Endothelial cell of umbilical vein (primary cell): ENCODE results near the gene CFLAR. TPM values are rescaled to one million over a fixed set of nuclear protein-coding genes. Genes with fewer than 3 reads are reported as not detected.

ENCODE experiments used
- BruUV-seq: library from RNA; stranded (reverse); fragments of 400-500 nt; replicated peaks from 2 replicates; lab custom pipeline; 2021; lab: Mats Ljungman, UMichigan
- CTCF ChIA-PET: fragments of 300-600, 350-600 bp; sonication (Branson Sonifier 250); formaldehyde crosslinking; loops from one replicate; lab custom pipeline; 2021; ENCODE audit warnings: antibody characterized with exemption, inconsistent platforms; lab: Charles Lee
- POLR2A ChIA-PET: fragments of 300-600, 350-600 bp; sonication (Branson Sonifier 250); formaldehyde crosslinking; loops from one replicate; lab custom pipeline; 2021; ENCODE audit warnings: antibody characterized with exemption, inconsistent platforms; lab: Charles Lee
- DNase-seq: peaks from one replicate; pipeline ENCODE4 v3.0.0-alpha.2; 2011; ENCODE audit warnings: low read depth, low spot score
- FAIRE-seq: peaks from 2 replicates; lab custom pipeline; 2011; peaks lifted over from hg19 to GRCh38; lab: Jason Lieb, UNC
- H2AFZ ChIP-seq: 2 replicates; pipeline ENCODE4 v1.6.0; 2012; ENCODE audit warnings: low read depth, low read length, control low read depth, inconsistent platforms
- H3K27ac ChIP-seq: 2 replicates; pipeline ENCODE4 v1.5.1; 2011; ENCODE audit warnings: low read depth, mild to moderate bottlenecking, control low read depth, low read length, moderate library complexity; ENCODE audit not compliant: insufficient read depth
- H3K27me3 ChIP-seq, 2 experiments: 2 replicates each; pipeline versions ENCODE4 v1.6.0 to v1.6.1; 2011; ENCODE audit warnings: low read length in 2 of 2, mixed read lengths in 1 of 2; ENCODE audit not compliant: control insufficient read depth in 2 of 2, insufficient read depth in 2 of 2
- H3K36me3 ChIP-seq, 2 experiments: 2 replicates in 1 of 2; 3 replicates in 1 of 2; pipeline ENCODE4 v1.5.1; 2011; ENCODE audit warnings: low read length in 2 of 2, mild to moderate bottlenecking in 1 of 2, moderate library complexity in 1 of 2; ENCODE audit not compliant: control insufficient read depth in 2 of 2, insufficient read depth in 2 of 2; ENCODE audit errors: extremely low read depth in 1 of 2
- H3K4me1 ChIP-seq: 3 replicates; pipeline ENCODE4 v1.5.1; 2011; ENCODE audit warnings: mild to moderate bottlenecking, low read length; ENCODE audit not compliant: control insufficient read depth, insufficient read depth; ENCODE audit errors: extremely low read depth
- H3K4me2 ChIP-seq: 2 replicates; pipeline ENCODE4 v1.6.1; 2011; ENCODE audit warnings: low read length, control low read depth, mixed read lengths; ENCODE audit not compliant: insufficient read depth
- H3K4me3 ChIP-seq, 3 experiments: fragments of 200-600 bp in 1 of 3; sonication (generic), shearing (Covaris generic) in 1 of 3; replicated peaks in 1 of 3; 2 replicates each; pipeline ENCODE4 v1.5.1; 2011 to 2016; ENCODE audit warnings: control low read depth in 3 of 3, low read length in 3 of 3, mild to moderate bottlenecking in 2 of 3, inconsistent platforms in 1 of 3, low read depth in 1 of 3, moderate library complexity in 1 of 3; ENCODE audit not compliant: insufficient read depth in 1 of 3
- H3K79me2 ChIP-seq: 2 replicates; pipeline ENCODE4 v1.6.0; 2012; ENCODE audit warnings: low read length, inconsistent platforms; ENCODE audit not compliant: control insufficient read depth, insufficient read depth
- H3K9ac ChIP-seq: replicated peaks from 2 replicates; pipeline ENCODE3; 2011; ENCODE audit warnings: low read length, control low read depth; ENCODE audit not compliant: insufficient read depth; ENCODE audit errors: extremely low read depth
- H3K9me1 ChIP-seq: replicated peaks from 3 replicates; pipeline ENCODE4 v1.6.0; 2011; ENCODE audit warnings: mild to moderate bottlenecking, low read length; ENCODE audit not compliant: control insufficient read depth, insufficient read depth; ENCODE audit errors: extremely low read depth
- H3K9me3 ChIP-seq: replicated peaks from 2 replicates; pipeline ENCODE4 v1.5.1; 2012; ENCODE audit warnings: low read length, inconsistent platforms; ENCODE audit not compliant: control insufficient read depth, insufficient read depth
- H4K20me1 ChIP-seq: replicated peaks from 2 replicates; pipeline ENCODE3; 2011; ENCODE audit warnings: mild to moderate bottlenecking, low read length; ENCODE audit not compliant: control insufficient read depth, insufficient read depth; ENCODE audit errors: extremely low read depth
- EZH2 ChIP-seq: IDR thresholded peaks from 2 replicates; pipeline ENCODE4 v1.6.1; 2012; ENCODE audit warnings: borderline replicate concordance, low read depth, mild to moderate bottlenecking, moderate library complexity, low read length, inconsistent platforms; ENCODE audit not compliant: severe bottlenecking
- FOS ChIP-seq: IDR thresholded peaks from 2 replicates; pipeline ENCODE4 v1.6.1; 2011; ENCODE audit warnings: mild to moderate bottlenecking, low read length, moderate library complexity, borderline replicate concordance; ENCODE audit not compliant: insufficient read depth
- GATA2 ChIP-seq: IDR thresholded peaks from 2 replicates; pipeline ENCODE4 v1.7.0; 2011; ENCODE audit warnings: low read depth, mild to moderate bottlenecking, moderate library complexity, mixed read lengths, low read length; ENCODE audit not compliant: insufficient read length, insufficient read depth
- JUN ChIP-seq: IDR thresholded peaks from 2 replicates; pipeline ENCODE4 v1.6.1; 2011; ENCODE audit warnings: borderline replicate concordance, low read depth; ENCODE audit not compliant: insufficient read length, insufficient read depth
- MYC ChIP-seq: IDR thresholded peaks from one replicate; pipeline ENCODE4 v1.6.1; 2011; ENCODE audit warnings: mild to moderate bottlenecking, low read depth, low read length
- POLR2A ChIP-seq: IDR thresholded peaks from 2 replicates; pipeline ENCODE4 v1.6.1; 2012; ENCODE audit warnings: low read depth, mild to moderate bottlenecking, control low read depth, low read length
- POLR2AphosphoS5 ChIP-seq: IDR thresholded peaks from 2 replicates; pipeline ENCODE4 v1.6.1; 2012; ENCODE audit warnings: low read depth, mild to moderate bottlenecking, control low read depth, low read length, moderate library complexity; ENCODE audit not compliant: insufficient read depth
- dilution Hi-C: fragments of 300-500 bp; cut with MboI; formaldehyde crosslinking; loops from one replicate; pipeline ENCODE4 v1.15.0; 2019; ENCODE audit warnings: low sequenced_read_pairs; ENCODE audit not compliant: extremely low pct_ligation_motif_present
- intact Hi-C: fragments of 100-400 bp; cut with micrococcal nuclease; formaldehyde crosslinking; loops from one replicate; pipeline ENCODE4 v1.10.0; 2022
- polyA plus RNA-seq, 4 experiments: library from polyadenylated mRNA; depleted of rRNA in 3 of 4; stranded (reverse) in 3 of 4; unstranded in 1 of 4; fragments of >200 nt; gene quantifications; 2 replicates each; pipeline versions ENCODE4 v1.2.1 to v1.2.3, GENCODE V29; 2011 to 2012; ENCODE audit warnings: missing spikeins in 1 of 4
- total RNA-seq: library from RNA; stranded (reverse); gene quantifications from 2 replicates; pipeline ENCODE4 v1.2.3, GENCODE V29; 2021
- TF ChIP-seq, protein P1 (sequence below), 2 donors: IDR thresholded peaks; 1 replicate in 1 of 2; 2 replicates in 1 of 2; pipeline ENCODE4 v1.5.1; 2011; ENCODE audit warnings: low read length in 2 of 2, mild to moderate bottlenecking in 2 of 2, moderate library complexity in 2 of 2, control low read depth in 1 of 2, inconsistent platforms in 1 of 2, low read depth in 1 of 2; ENCODE audit not compliant: insufficient read depth in 1 of 2; ENCODE audit errors: extremely low read depth in 1 of 2
- TF ChIP-seq, protein P2 (sequence below): IDR thresholded peaks from 2 replicates; pipeline ENCODE4 v1.6.1; 2011; ENCODE audit not compliant: insufficient read depth, insufficient read length

The CFLAR gene
- total and polyA plus RNA-seq, 2 donors (not counting 3 experiments of a cell fraction or from before 2014, with no cell fraction given), result 104 to 260 TPM

DNA sequence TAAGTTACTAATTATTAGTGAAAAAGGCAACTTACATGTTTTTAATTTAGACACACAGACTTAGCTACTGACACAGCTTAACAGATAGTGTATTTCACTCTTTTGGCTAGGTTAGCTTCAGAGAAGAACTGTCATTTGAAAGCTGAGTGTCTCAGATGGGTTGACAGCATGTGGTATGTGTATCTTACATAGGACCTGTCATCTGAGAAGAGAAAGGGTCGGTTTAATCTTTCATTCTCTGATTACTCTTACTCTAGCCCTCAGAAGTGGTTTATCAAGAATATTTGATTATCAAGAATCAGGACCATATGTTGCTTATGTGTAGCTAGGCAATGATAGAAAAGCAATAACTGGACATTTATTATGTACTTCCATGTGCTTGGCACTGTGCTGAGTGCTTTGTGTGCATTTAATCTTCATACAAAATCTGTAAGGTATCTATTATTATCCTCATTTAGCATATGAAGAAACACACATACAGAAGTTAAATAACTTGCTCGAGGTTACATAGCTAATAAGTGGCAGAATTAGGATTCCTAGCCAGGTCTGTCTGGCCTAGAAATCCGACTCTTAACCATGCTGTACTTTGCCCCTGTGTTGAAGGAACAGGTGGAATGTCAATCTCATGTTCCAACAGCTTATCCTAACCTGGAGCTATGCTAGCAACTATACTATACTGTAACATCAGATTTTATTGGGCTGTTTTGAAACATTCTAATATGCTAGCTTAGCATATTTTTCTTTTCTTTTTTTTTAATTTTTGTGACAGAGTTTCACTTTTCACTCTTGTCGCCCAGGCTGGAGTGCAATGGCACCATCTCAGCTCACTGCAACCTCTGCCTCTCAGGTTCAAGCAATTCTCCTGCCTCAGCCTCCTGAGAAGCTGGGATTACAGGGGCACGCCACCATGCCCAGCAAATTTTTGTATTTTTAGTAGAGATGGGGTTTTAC lies 28.4 kb downstream of the CFLAR start:
- no peak for FAIRE-seq
- no peak overlapping the region for H2AFZ ChIP-seq
- peaks cover 24% of the 10 kb centered on the region for H3K79me2 ChIP-seq
- no peaks in the 10 kb centered on the region for H4K20me1 ChIP-seq
- DNase-seq, result no peak
- ChIA-PET CTCF (interaction anchor here (0.6 to 5.5 kb wide), 7 partner anchors 10 to 79 kb away, joined by 3 to 50 read pairs (median 6); no protein-coding TSS in a partner anchor), POLR2A (interaction anchor here (0.5 to 1.5 kb wide), 5 partner anchors 13 to 37 kb away, joined by 3 to 7 read pairs (median 6); no protein-coding TSS in a partner anchor)
- no peak overlapping the region for H3K4me2 ChIP-seq
- H3K4me3 ChIP-seq, result no peak overlapping the region
- dilution Hi-C loops, result no loop called here
- H3K4me1 ChIP-seq, result peaks cover 21% of the 10 kb centered on the region
- H3K36me3 ChIP-seq, result peaks cover 13% of the 10 kb centered on the region in 2 experiments
- no peaks in the 10 kb centered on the region for H3K27me3 ChIP-seq
- H3K9me1 ChIP-seq, result no peaks in the 10 kb centered on the region
- no TSS peak for BruUV-seq
- H3K27ac ChIP-seq, result no peak overlapping the region
- H3K9me3 ChIP-seq, result no peaks in the 10 kb centered on the region
- peak; percentile 31 for TF ChIP-seq POLR2A
- no peak for TF ChIP-seq MYC
- no peak overlapping the region for H3K9ac ChIP-seq
- intact Hi-C loops, result no loop called here

DNA sequence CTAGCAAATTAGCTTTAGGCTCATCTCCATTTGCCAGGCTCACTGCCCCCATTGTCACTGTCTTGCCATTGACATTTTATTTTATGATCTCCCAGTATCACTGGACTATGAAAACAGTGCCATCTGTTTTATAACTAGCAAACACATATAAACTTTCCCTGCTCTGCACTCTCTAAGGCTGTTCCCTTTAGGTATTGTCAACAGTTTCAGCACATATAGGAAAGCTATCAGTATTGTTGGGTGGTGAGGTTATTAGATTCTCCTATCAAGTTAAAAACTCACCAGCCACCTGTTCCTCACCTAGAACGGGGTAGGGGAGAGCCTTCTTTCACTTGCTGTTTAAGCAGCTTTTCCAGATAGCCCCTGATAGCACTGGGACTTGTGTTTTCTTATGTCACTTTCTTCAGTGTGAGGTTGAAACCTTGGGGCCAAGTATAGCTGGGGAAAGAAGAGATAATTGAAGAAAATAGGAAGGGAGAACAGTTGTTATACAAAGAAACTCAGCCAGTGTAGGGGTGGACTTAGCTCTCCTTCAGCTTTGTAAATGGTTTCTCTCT lies 32.5 kb downstream of the CFLAR start:
- no peak for TF ChIP-seq GATA2
- TF ChIP-seq FOS, result no peak
- TF ChIP-seq, protein P1, sequence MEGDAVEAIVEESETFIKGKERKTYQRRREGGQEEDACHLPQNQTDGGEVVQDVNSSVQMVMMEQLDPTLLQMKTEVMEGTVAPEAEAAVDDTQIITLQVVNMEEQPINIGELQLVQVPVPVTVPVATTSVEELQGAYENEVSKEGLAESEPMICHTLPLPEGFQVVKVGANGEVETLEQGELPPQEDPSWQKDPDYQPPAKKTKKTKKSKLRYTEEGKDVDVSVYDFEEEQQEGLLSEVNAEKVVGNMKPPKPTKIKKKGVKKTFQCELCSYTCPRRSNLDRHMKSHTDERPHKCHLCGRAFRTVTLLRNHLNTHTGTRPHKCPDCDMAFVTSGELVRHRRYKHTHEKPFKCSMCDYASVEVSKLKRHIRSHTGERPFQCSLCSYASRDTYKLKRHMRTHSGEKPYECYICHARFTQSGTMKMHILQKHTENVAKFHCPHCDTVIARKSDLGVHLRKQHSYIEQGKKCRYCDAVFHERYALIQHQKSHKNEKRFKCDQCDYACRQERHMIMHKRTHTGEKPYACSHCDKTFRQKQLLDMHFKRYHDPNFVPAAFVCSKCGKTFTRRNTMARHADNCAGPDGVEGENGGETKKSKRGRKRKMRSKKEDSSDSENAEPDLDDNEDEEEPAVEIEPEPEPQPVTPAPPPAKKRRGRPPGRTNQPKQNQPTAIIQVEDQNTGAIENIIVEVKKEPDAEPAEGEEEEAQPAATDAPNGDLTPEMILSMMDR (IDR thresholded peaks at IDR 0.05; ENCODE audit: extremely low read depth in 1 of 2, insufficient read depth in 1 of 2, low read depth in 1 of 2, low read length in 2 of 2), result no peak
- no peak for TF ChIP-seq JUN
- TF ChIP-seq MYC, result no peak
- no peak for TF ChIP-seq POLR2AphosphoS5
- TF ChIP-seq EZH2, result no peak
- no peak for TF ChIP-seq POLR2A
- TF ChIP-seq, protein P2, sequence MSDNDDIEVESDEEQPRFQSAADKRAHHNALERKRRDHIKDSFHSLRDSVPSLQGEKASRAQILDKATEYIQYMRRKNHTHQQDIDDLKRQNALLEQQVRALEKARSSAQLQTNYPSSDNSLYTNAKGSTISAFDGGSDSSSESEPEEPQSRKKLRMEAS, result no peak
- ChIA-PET CTCF (interaction anchor here (0.8 to 5.5 kb wide), 6 partner anchors 9 to 243 kb away, joined by 3 to 50 read pairs (median 6); partner anchors contain the start of gene CFLAR), POLR2A (interaction anchor here (0.8 to 0.9 kb wide), 2 partner anchors 10 to 32 kb away, joined by 5 read pairs; no protein-coding TSS in a partner anchor)
- FAIRE-seq (no peak), DNase-seq (no peak)
- Histone ChIP-seq H3K4me2 (peak overlapping the region; percentile 26), H2AFZ (no peak overlapping the region), H3K79me2 (peaks cover 26% of the 10 kb centered on the region), H3K9ac (peak overlapping the region; percentile 61), H4K20me1 (no peaks in the 10 kb centered on the region), H3K4me1 (peaks cover 49% of the 10 kb centered on the region), H3K27ac (peak overlapping the region; percentile 77), H3K27me3 (no peaks in the 10 kb centered on the region), H3K36me3 (peaks cover 12 to 24% of the 10 kb centered on the region in 2 experiments), H3K4me3 (no peak overlapping the region), H3K9me1 (no peaks in the 10 kb centered on the region), H3K9me3 (no peaks in the 10 kb centered on the region)
- dilution Hi-C loops (no loop called here), intact Hi-C loops (no loop called here)
- no TSS peak for BruUV-seq
